Fibroblast of lung (primary cell): ENCODE data around the gene TMEM98. TPM values are rescaled to one million over a fixed set of nuclear protein-coding genes. Genes with fewer than 3 reads are reported as not detected.
A peak's percentile ranks its signal among the peaks of the same experiment; 100 is the strongest.
"Not testable (repeated sequence)": the region's sequence is repeated elsewhere in the genome, so short reads cannot be mapped to it uniquely, and the experiment has no call there.

Experiments used
- DNase-seq, 2 donors: peaks; one replicate each; pipeline versions ENCODE4 v3.0.0 to v3.0.0-alpha.2; 2010; ENCODE audit warnings: low read depth in 2 of 2
- H2AFZ ChIP-seq: 2 replicates; pipeline ENCODE4 v1.5.1; 2012; ENCODE audit warnings: low read length, control low read depth, inconsistent platforms
- H3K27ac ChIP-seq: 2 replicates; pipeline ENCODE4 v1.5.1; 2011; ENCODE audit warnings: low read length, control low read depth; ENCODE audit not compliant: insufficient read depth
- H3K27me3 ChIP-seq: 2 replicates; pipeline ENCODE4 v1.5.1; 2011; ENCODE audit warnings: mild to moderate bottlenecking, low read length; ENCODE audit not compliant: control insufficient read depth, insufficient read depth
- H3K36me3 ChIP-seq: 2 replicates; pipeline ENCODE4 v1.5.1; 2011; ENCODE audit warnings: low read length; ENCODE audit not compliant: control insufficient read depth, insufficient read depth
- H3K4me1 ChIP-seq: 2 replicates; pipeline ENCODE4 v1.5.1; 2011; ENCODE audit warnings: low read length; ENCODE audit not compliant: control insufficient read depth, insufficient read depth; ENCODE audit errors: extremely low read depth
- H3K4me2 ChIP-seq: 2 replicates; pipeline ENCODE4 v1.5.1; 2011; ENCODE audit warnings: low read length, control low read depth; ENCODE audit not compliant: insufficient read depth; ENCODE audit errors: extremely low read depth
- H3K4me3 ChIP-seq, 4 experiments: fragments of 200-600 bp in 1 of 4; sonication (generic) in 1 of 4; replicated peaks in 1 of 4; 2 replicates each; pipeline ENCODE4 v1.5.1; 2011 to 2016; ENCODE audit warnings: low read length in 4 of 4, low read depth in 3 of 4, mild to moderate bottlenecking in 3 of 4, control low read depth in 2 of 4, inconsistent platforms in 1 of 4, mixed read lengths in 1 of 4; ENCODE audit not compliant: insufficient read depth in 1 of 4; ENCODE audit errors: control extremely low read depth in 1 of 4
- H3K79me2 ChIP-seq: 2 replicates; pipeline ENCODE4 v1.5.1; 2012; ENCODE audit warnings: mild to moderate bottlenecking, low read length, inconsistent platforms; ENCODE audit not compliant: control insufficient read depth, insufficient read depth
- H3K9ac ChIP-seq: 2 replicates; pipeline ENCODE4 v1.5.1; 2011; ENCODE audit warnings: mild to moderate bottlenecking, low read length, control low read depth; ENCODE audit not compliant: insufficient read depth
- H3K9me3 ChIP-seq: 2 replicates; pipeline ENCODE4 v1.5.1; 2012; ENCODE audit warnings: low read depth, low read length; ENCODE audit not compliant: control insufficient read depth, insufficient read depth
- H4K20me1 ChIP-seq: 2 replicates; pipeline ENCODE4 v1.5.1; 2011; ENCODE audit warnings: low read length; ENCODE audit not compliant: control insufficient read depth, insufficient read depth; ENCODE audit errors: extremely low read depth
- EZH2 ChIP-seq: IDR thresholded peaks from 2 replicates; pipeline ENCODE4 v1.5.1; 2012; ENCODE audit warnings: low read length, control low read depth, mild to moderate bottlenecking; ENCODE audit errors: missing control alignments
- polyA plus RNA-seq, 2 donors: library from polyadenylated mRNA; depleted of rRNA in 1 of 2; stranded (reverse) in 1 of 2; unstranded in 1 of 2; fragments of >200 nt; gene quantifications; 2 replicates each; pipeline ENCODE4 v1.2.1, GENCODE V29; 2011 to 2012; ENCODE audit warnings: missing spikeins in 1 of 2
- total RNA-seq: library from RNA; depleted of rRNA; stranded (reverse); fragments of >200 nt; gene quantifications from 2 replicates; pipeline ENCODE4 v1.2.1, GENCODE V29; 2014
- TF ChIP-seq, protein P1 (sequence below), 2 donors: IDR thresholded peaks in 1 of 2; conservative IDR thresholded peaks in 1 of 2; 1 replicate in 1 of 2; 2 replicates in 1 of 2; pipeline ENCODE4 v1.5.1; 2011 to 2012; ENCODE audit warnings: low read length in 2 of 2, control low read depth in 1 of 2, inconsistent platforms in 1 of 2, low read depth in 1 of 2, mild to moderate bottlenecking in 1 of 2

The TMEM98 gene
- total and polyA plus RNA-seq, 2 donors (not counting 1 experiment from before 2014, with no cell fraction given): 153 to 220 TPM

DNA sequence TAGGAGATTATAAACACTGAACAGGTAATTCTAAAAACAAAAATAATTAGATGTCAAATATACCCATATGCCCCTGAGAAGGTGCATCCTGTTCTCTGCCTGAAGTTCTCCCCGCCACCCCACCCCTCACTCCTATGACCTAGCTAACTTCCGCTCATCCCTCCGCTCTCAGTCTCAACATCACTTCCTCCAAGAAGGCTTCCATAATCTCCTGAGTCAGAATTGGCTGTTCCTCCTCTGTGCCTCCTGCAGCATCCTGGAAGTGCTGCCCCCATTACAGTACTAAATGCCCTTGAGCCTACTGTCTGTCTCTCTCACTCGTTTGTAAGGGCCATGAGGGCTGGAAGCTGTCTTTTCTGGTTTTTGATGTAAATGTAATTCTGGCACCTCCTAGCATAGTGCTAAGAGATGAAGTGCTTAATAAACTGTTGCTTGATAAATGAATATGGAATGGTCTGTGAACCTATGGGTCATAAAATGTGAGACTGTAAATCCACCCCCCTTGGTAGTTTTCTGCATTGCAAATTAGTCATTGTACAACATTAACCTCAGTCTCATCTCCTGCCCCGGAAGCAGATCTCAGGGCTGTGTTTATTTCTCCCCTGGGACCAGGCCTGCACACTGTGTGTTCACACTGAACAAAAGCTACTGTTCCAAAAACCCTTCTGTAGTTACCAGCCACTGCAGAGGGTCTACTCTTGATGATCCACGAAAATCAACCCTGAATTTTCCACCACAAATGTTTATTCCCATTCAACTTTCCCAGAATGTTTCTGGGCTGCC is 47.1 kb upstream of the TMEM98 start:
- Histone ChIP-seq H3K79me2 (no peaks in the 10 kb centered on the region), H4K20me1 (no peaks in the 10 kb centered on the region), H3K36me3 (no peaks in the 10 kb centered on the region), H3K27ac (no peak overlapping the region), H3K4me2 (no peak overlapping the region), H2AFZ (no peak overlapping the region), H3K4me3 (no peak overlapping the region), H3K27me3 (no peaks in the 10 kb centered on the region), H3K9me3 (no peaks in the 10 kb centered on the region), H3K9ac (no peak overlapping the region), H3K4me1 (peaks cover 3% of the 10 kb centered on the region)
- no peak for TF ChIP-seq EZH2
- TF ChIP-seq, protein P1, sequence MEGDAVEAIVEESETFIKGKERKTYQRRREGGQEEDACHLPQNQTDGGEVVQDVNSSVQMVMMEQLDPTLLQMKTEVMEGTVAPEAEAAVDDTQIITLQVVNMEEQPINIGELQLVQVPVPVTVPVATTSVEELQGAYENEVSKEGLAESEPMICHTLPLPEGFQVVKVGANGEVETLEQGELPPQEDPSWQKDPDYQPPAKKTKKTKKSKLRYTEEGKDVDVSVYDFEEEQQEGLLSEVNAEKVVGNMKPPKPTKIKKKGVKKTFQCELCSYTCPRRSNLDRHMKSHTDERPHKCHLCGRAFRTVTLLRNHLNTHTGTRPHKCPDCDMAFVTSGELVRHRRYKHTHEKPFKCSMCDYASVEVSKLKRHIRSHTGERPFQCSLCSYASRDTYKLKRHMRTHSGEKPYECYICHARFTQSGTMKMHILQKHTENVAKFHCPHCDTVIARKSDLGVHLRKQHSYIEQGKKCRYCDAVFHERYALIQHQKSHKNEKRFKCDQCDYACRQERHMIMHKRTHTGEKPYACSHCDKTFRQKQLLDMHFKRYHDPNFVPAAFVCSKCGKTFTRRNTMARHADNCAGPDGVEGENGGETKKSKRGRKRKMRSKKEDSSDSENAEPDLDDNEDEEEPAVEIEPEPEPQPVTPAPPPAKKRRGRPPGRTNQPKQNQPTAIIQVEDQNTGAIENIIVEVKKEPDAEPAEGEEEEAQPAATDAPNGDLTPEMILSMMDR (conservative IDR thresholded peaks at IDR 0.05 in 1 of 2, IDR thresholded peaks at IDR 0.05 in 1 of 2; ENCODE audit: low read depth in 1 of 2, low read length in 2 of 2): no peak
- no peak for DNase-seq

DNA sequence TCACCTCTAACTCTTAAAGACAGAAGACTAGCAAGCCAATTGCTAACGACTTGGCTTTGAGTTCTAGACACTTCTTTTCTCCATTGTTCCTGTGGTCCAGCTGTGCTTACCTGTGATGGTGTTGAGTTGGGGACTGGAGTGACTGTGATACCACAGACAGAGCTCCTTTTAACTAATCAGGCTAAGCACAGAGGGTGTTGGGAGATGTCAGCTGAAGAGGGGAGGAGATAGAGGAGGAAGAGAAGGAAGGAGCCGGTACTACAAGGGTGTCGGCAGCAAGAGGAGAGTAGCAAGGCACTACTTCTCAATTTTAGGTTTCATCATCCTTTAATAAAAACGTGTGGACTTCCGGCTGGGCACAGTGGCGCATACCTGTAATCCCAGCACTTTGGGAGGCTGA is 45.9 kb upstream of the TMEM98 start:
- H3K9me3 ChIP-seq: no peaks in the 10 kb centered on the region
- no peaks in the 10 kb centered on the region for H3K36me3 ChIP-seq
- no peak overlapping the region for H3K9ac ChIP-seq
- no peak overlapping the region for H3K27ac ChIP-seq
- no peak overlapping the region for H3K4me3 ChIP-seq
- no peak for TF ChIP-seq EZH2
- TF ChIP-seq, protein P1 (conservative IDR thresholded peaks at IDR 0.05 in 1 of 2, IDR thresholded peaks at IDR 0.05 in 1 of 2; ENCODE audit: low read depth in 1 of 2, low read length in 2 of 2): no peak
- no peak for DNase-seq
- no peaks in the 10 kb centered on the region for H4K20me1 ChIP-seq
- no peaks in the 10 kb centered on the region for H3K79me2 ChIP-seq
- H3K4me1 ChIP-seq: peaks cover 3% of the 10 kb centered on the region
- H3K4me2 ChIP-seq: no peak overlapping the region
- no peaks in the 10 kb centered on the region for H3K27me3 ChIP-seq
- H2AFZ ChIP-seq: no peak overlapping the region

DNA sequence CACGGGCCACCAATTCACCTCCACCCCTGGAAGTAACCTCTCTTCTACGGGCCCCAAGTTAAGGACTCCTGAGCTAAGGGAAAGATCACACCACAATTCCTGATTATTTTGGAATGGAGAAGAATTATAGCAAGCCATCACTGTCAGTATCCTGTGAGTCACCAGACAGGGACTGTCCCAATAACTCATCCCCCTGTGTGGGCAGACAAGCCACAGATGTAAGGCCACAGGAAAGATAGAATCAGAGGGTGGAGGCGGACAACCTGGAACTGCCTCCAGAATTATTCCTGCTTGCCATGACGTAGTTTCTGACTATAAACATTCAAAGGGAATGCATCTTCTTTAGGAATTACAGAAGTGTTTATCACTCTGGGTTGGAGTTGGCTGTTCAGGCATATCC is 45.2 kb upstream of the TMEM98 start:
- Histone ChIP-seq H3K27ac (no peak overlapping the region), H3K79me2 (no peaks in the 10 kb centered on the region), H4K20me1 (no peaks in the 10 kb centered on the region), H3K9me3 (no peaks in the 10 kb centered on the region), H2AFZ (no peak overlapping the region), H3K27me3 (no peaks in the 10 kb centered on the region), H3K4me2 (no peak overlapping the region), H3K9ac (no peak overlapping the region), H3K4me3 (no peak overlapping the region), H3K4me1 (no peaks in the 10 kb centered on the region), H3K36me3 (no peaks in the 10 kb centered on the region)
- DNase-seq: peak in 1 of 2 donors; percentile 33
- no peak for TF ChIP-seq EZH2
- TF ChIP-seq, protein P1 (conservative IDR thresholded peaks at IDR 0.05 in 1 of 2, IDR thresholded peaks at IDR 0.05 in 1 of 2; ENCODE audit: low read depth in 1 of 2, low read length in 2 of 2): no peak

DNA sequence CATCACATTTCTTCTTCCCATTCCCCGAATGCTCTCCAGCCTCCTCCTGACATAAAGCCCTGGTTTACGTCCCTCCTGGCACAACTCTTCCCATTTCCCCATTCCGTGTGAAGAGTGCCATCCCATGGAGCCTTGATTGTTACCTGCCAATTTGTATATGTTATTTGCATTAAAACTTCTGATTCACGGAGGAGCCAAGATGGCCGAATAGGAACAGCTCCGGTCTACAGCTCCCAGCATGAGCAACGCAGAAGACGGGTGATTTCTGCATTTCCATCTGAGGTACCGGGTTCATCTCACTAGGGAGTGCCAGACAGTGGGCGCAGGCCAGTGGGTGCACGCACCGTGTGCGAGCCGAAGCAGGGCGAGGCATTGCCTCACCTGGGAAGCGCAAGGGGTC is 41.0 kb upstream of the TMEM98 start:
- DNase-seq, H3K9ac ChIP-seq, H4K20me1 ChIP-seq, H3K9me3 ChIP-seq, H3K4me2 ChIP-seq, H3K79me2 ChIP-seq, H3K27me3 ChIP-seq, H3K4me3 ChIP-seq, H3K4me1 ChIP-seq, H3K36me3 ChIP-seq, H3K27ac ChIP-seq, H2AFZ ChIP-seq: not testable (repeated sequence)
